IMR-90 (cell line): Measurements from ENCODE around the gene EBF3. TPM values are rescaled to one million over a fixed set of nuclear protein-coding genes. Genes with fewer than 3 reads are reported as not detected.

ENCODE experiments used
- ATAC-seq: fragments of 200-7000 bp; cut with Tn5 transposase; 2 replicates; pipeline ENCODE4 v1.9.1; 2020; ENCODE audit warnings: low read depth, mild to moderate bottlenecking, moderate library complexity
- BruUV-seq: library from RNA; stranded (reverse); fragments of 400-500 nt; replicated peaks from 2 replicates; lab custom pipeline; 2021; lab: Mats Ljungman, UMichigan
- CTCF ChIA-PET: fragments of 300-600 bp; formaldehyde crosslinking; extraction: SDS; loops from one replicate; lab custom pipeline; 2021; ENCODE audit warnings: antibody characterized with exemption; lab: Yijun Ruan, JAX
- POLR2A ChIA-PET: fragments of 300-600 bp; sonication (Branson Sonifier 250); formaldehyde crosslinking; loops from one replicate; lab custom pipeline; 2022; ENCODE audit warnings: antibody characterized with exemption; ENCODE audit not compliant: unreplicated experiment; lab: Charles Lee
- DNase-seq: peaks from one replicate; pipeline ENCODE4 v3.0.0; 2013
- H2AFZ ChIP-seq: replicated peaks from 2 replicates; pipeline ENCODE3; 2013; ENCODE audit warnings: low read length, mild to moderate bottlenecking; ENCODE audit not compliant: poor library complexity
- H2AK5ac ChIP-seq: 2 replicates; pipeline ENCODE4 v1.6.1; 2013; ENCODE audit warnings: low read depth, low read length, inconsistent platforms
- H2AK9ac ChIP-seq: replicated peaks from 2 replicates; pipeline ENCODE3; 2013; ENCODE audit warnings: mild to moderate bottlenecking, low read depth, low read length, moderate library complexity; ENCODE audit not compliant: poor library complexity
- H2BK120ac ChIP-seq: 2 replicates; pipeline ENCODE4 v1.6.1; 2013; ENCODE audit warnings: low read depth, low read length, inconsistent platforms
- H2BK15ac ChIP-seq: 3 replicates; pipeline ENCODE4 v1.6.1; 2013; ENCODE audit warnings: low read depth, low read length, inconsistent platforms
- H2BK20ac ChIP-seq: 2 replicates; pipeline ENCODE4 v1.6.1; 2013; ENCODE audit warnings: low read depth, mild to moderate bottlenecking, inconsistent platforms, low read length, moderate library complexity
- H2BK5ac ChIP-seq: 2 replicates; pipeline ENCODE4 v1.6.1; 2013; ENCODE audit warnings: mild to moderate bottlenecking, low read depth, low read length, inconsistent platforms; ENCODE audit not compliant: poor library complexity, severe bottlenecking
- H3K14ac ChIP-seq: replicated peaks from 2 replicates; pipeline ENCODE4 v1.6.1; 2013; ENCODE audit warnings: low read depth, low read length, inconsistent platforms
- H3K18ac ChIP-seq: 2 replicates; pipeline ENCODE4 v1.6.1; 2013; ENCODE audit warnings: low read depth, low read length, control low read depth
- H3K23ac ChIP-seq: 2 replicates; pipeline ENCODE4 v1.6.1; 2013; ENCODE audit warnings: low read depth, low read length, inconsistent platforms
- H3K27ac ChIP-seq: 2 replicates; pipeline ENCODE4 v1.5.1; 2013; ENCODE audit warnings: mild to moderate bottlenecking, control low read depth, low read length; ENCODE audit not compliant: insufficient read depth
- H3K27me3 ChIP-seq: 2 replicates; pipeline ENCODE4 v1.6.1; 2013; ENCODE audit warnings: low read length; ENCODE audit not compliant: control insufficient read depth, insufficient read depth
- H3K36me3 ChIP-seq: 2 replicates; pipeline ENCODE4 v1.6.1; 2013; ENCODE audit warnings: low read length, mixed read lengths; ENCODE audit not compliant: control insufficient read depth, insufficient read depth
- H3K4ac ChIP-seq: 2 replicates; pipeline ENCODE4 v1.6.1; 2013; ENCODE audit warnings: low read depth, low read length, inconsistent platforms
- H3K4me1 ChIP-seq: 2 replicates; pipeline ENCODE4 v1.6.1; 2013; ENCODE audit warnings: low read length, mixed read lengths; ENCODE audit not compliant: control insufficient read depth, insufficient read depth
- H3K4me2 ChIP-seq: 2 replicates; pipeline ENCODE4 v1.6.1; 2013; ENCODE audit warnings: low read depth, mild to moderate bottlenecking, control low read depth, low read length, moderate library complexity
- H3K4me3 ChIP-seq: 2 replicates; pipeline ENCODE4 v1.5.1; 2013; ENCODE audit warnings: low read depth, mild to moderate bottlenecking, control low read depth, low read length, moderate library complexity; ENCODE audit not compliant: insufficient read depth
- H3K56ac ChIP-seq: 2 replicates; pipeline ENCODE4 v1.6.1; 2013; ENCODE audit warnings: low read length, inconsistent platforms; ENCODE audit not compliant: insufficient read depth; ENCODE audit errors: extremely low read depth
- H3K79me1 ChIP-seq, 2 experiments: 2 replicates each; pipeline ENCODE4 v1.6.1; 2013; ENCODE audit warnings: low read length in 2 of 2, inconsistent platforms in 1 of 2, low read depth in 1 of 2
- H3K9ac ChIP-seq: 2 replicates; pipeline ENCODE4 v1.6.1; 2013; ENCODE audit warnings: low read depth, low read length, control low read depth
- H3K9me1 ChIP-seq: 2 replicates; pipeline ENCODE4 v1.6.1; 2013; ENCODE audit warnings: low read length, inconsistent platforms; ENCODE audit not compliant: insufficient read depth
- H3K9me3 ChIP-seq: 2 replicates; pipeline ENCODE4 v1.6.1; 2013; ENCODE audit warnings: low read length; ENCODE audit not compliant: control insufficient read depth, insufficient read depth
- H4K20me1 ChIP-seq: 2 replicates; pipeline ENCODE4 v1.6.1; 2013; ENCODE audit warnings: low read length, inconsistent platforms; ENCODE audit not compliant: insufficient read depth
- H4K5ac ChIP-seq: 2 replicates; pipeline ENCODE4 v1.6.1; 2013; ENCODE audit warnings: mild to moderate bottlenecking, low read depth, low read length, control low read depth
- H4K8ac ChIP-seq, 2 experiments: 2 replicates each; pipeline ENCODE4 v1.6.1; 2013; ENCODE audit warnings: low read depth in 2 of 2, low read length in 2 of 2, control low read depth in 1 of 2, inconsistent platforms in 1 of 2
- H4K91ac ChIP-seq: 2 replicates; pipeline ENCODE4 v1.6.1; 2013; ENCODE audit warnings: low read depth, low read length, inconsistent platforms; ENCODE audit not compliant: insufficient read depth
- BHLHE40 ChIP-seq: fragments of 150-350 bp; IDR thresholded peaks from 2 replicates; pipeline ENCODE4 v1.6.1; 2016; ENCODE audit warnings: mild to moderate bottlenecking, low read depth, low read length
- CHD1 ChIP-seq: IDR thresholded peaks from 2 replicates; pipeline ENCODE4 v1.6.1; 2012; ENCODE audit warnings: low read depth, low read length, improper control_type of control experiment
- CTCF ChIP-seq: conservative IDR thresholded peaks from 2 replicates; pipeline ENCODE4 v1.5.1; 2012; ENCODE audit warnings: mild to moderate bottlenecking, low read depth, low read length, improper control_type of control experiment
- NFE2L2 ChIP-seq: fragments of 150-350 bp; IDR thresholded peaks from 2 replicates; pipeline ENCODE4 v1.6.1; 2016; ENCODE audit warnings: low read depth, mild to moderate bottlenecking, low read length
- RAD21 ChIP-seq: IDR thresholded peaks from 2 replicates; pipeline ENCODE4 v1.6.1; 2012; ENCODE audit warnings: low read length, improper control_type of control experiment
- RFX5 ChIP-seq: IDR thresholded peaks from 2 replicates; pipeline ENCODE4 v1.8.0; 2012; ENCODE audit warnings: low read depth, mild to moderate bottlenecking, low read length, moderate library complexity
- WGBS, 2 experiments: methylation state at CpG; one replicate each; pipeline versions ENCODE4 v1.1.5 to v1.1.7; 2013; ENCODE audit warnings: missing lambda C conversion rate in 2 of 2; ENCODE audit not compliant: insufficient read length in 1 of 2; ENCODE audit errors: extremely low coverage in 2 of 2; 5-methylcytosine and 5-hydroxymethylcytosine counted together
- dilution Hi-C: fragments of 300-500 bp; cut with HindIII; formaldehyde crosslinking; loops from one replicate; pipeline ENCODE4 v1.14.3; 2018; ENCODE audit warnings: low sequenced_read_pairs; ENCODE audit not compliant: unreplicated experiment
- in situ Hi-C: fragments of 300-500 bp; cut with MboI; formaldehyde crosslinking; loops from 3 replicates; pipeline ENCODE4 v1.14.3; 2019; ENCODE audit warnings: low sequenced_read_pairs, inconsistent platforms, mixed read lengths
- intact Hi-C: fragments of 100-400 bp; cut with micrococcal nuclease; formaldehyde crosslinking; loops from 2 replicates; pipeline ENCODE4 v1.10.0; 2022
- polyA plus RNA-seq, 3 experiments: library from polyadenylated mRNA; depleted of rRNA; stranded (reverse); fragments of >200 nt; gene quantifications; 2 replicates each; pipeline ENCODE4 v1.2.3, GENCODE V29; 2012; ENCODE audit warnings: low replicate concordance in 1 of 3
- total RNA-seq: library from RNA; depleted of rRNA; stranded (reverse); fragments of >200 nt; gene quantifications from 2 replicates; pipeline ENCODE4 v1.2.3, GENCODE V29; 2012

Gene EBF3
- total and polyA plus RNA-seq, 2 of the 4 experiments (the other 2 are of a cell fraction), result 0.36 to 0.70 TPM

- no TSS peak for BruUV-seq
- Histone ChIP-seq H4K20me1 (no peaks in the 10 kb centered on the region), H3K4me3 (no peak overlapping the region), H3K79me1 (no peaks in the 10 kb centered on the region), H4K5ac (no peak overlapping the region), H2BK20ac (no peak overlapping the region), H2BK5ac (no peak overlapping the region), H3K27ac (no peak overlapping the region), H3K36me3 (no peaks in the 10 kb centered on the region), H3K56ac (no peak overlapping the region), H3K14ac (no peak overlapping the region), H2AFZ (no peak overlapping the region), H3K9me1 (no peaks in the 10 kb centered on the region), H4K8ac (no peak overlapping the region), H3K9me3 (peaks cover 19% of the 10 kb centered on the region), H2BK120ac (no peak overlapping the region), H3K4ac (no peak overlapping the region), H3K27me3 (no peaks in the 10 kb centered on the region), H2BK15ac (no peak overlapping the region), H3K18ac (no peak overlapping the region), H2AK9ac (no peak overlapping the region), H2AK5ac (no peak overlapping the region), H3K9ac (no peak overlapping the region), H4K91ac (no peak overlapping the region), H3K23ac (no peak overlapping the region), H3K4me1 (no peaks in the 10 kb centered on the region), H3K4me2 (no peak overlapping the region)
- dilution Hi-C loops (no loop called here), in situ Hi-C loops (no loop called here), intact Hi-C loops (no loop called here)
- no CpG with 5 or more reads among the region's 3 CpGs for WGBS, 2 experiments
- DNase-seq (no peak), ATAC-seq (no peak)
- ChIA-PET POLR2A (no interaction called here), CTCF (no interaction called here)
- TF ChIP-seq CHD1 (no peak), RAD21 (no peak), RFX5 (no peak), CTCF (no peak), BHLHE40 (no peak), NFE2L2 (no peak)
These were observed 143.6 kb downstream of the EBF3 start for GRCh38 chr10:129820451-129820850.
